ENCODE data around the gene ACOD1. TPM values are rescaled to one million over a fixed set of nuclear protein-coding genes. Genes with fewer than 3 reads are reported as not detected.

Gene ACOD1
- polyA plus RNA-seq, 1 donor (not counting 4 experiments of a cell fraction or from before 2014, with no cell fraction given), result not detected

- Histone ChIP-seq H3K4me2 (ENCODE audit: control insufficient read depth, extremely low read depth, insufficient read depth, low read depth, low read length) (no peak overlapping the region), H3K4me1 (ENCODE audit: control insufficient read depth, extremely low read depth, insufficient read depth, low read length) (no peaks in the 10 kb centered on the region), H3K27me3 (ENCODE audit: control insufficient read depth, extremely low read depth, insufficient read depth, low read length) (no peaks in the 10 kb centered on the region), H3K4me3 (ENCODE audit: control insufficient read depth in 2 of 3, extremely low read depth in 1 of 3, insufficient read depth in 2 of 3, low read depth in 1 of 3, low read length in 3 of 3) (no peak overlapping the region), H3K9me3 (ENCODE audit: control insufficient read depth, low read depth, low read length) (no peaks in the 10 kb centered on the region), H3K27ac (ENCODE audit: control insufficient read depth, insufficient read depth, low read length) (no peak overlapping the region), H2AFZ (ENCODE audit: control insufficient read depth, low read length) (no peak overlapping the region), H3K9ac (ENCODE audit: control insufficient read depth, extremely low read depth, insufficient read depth, low read length) (no peak overlapping the region), H3K36me3 (ENCODE audit: control insufficient read depth in 2 of 2, extremely low read depth in 1 of 2, insufficient read depth in 2 of 2, low read length in 2 of 2) (no peaks in the 10 kb centered on the region), H3K9me1 (ENCODE audit: control insufficient read depth, extremely low read depth, insufficient read depth, low read length) (no peaks in the 10 kb centered on the region), H3K79me2 (ENCODE audit: control insufficient read depth, insufficient read depth, low read length) (no peaks in the 10 kb centered on the region), H4K20me1 (ENCODE audit: control insufficient read depth, extremely low read depth, insufficient read depth, low read length) (no peaks in the 10 kb centered on the region)
- no peak for DNase-seq (ENCODE audit: low read depth, low spot score)
- TF ChIP-seq EZH2 (IDR thresholded peaks at IDR 0.05; ENCODE audit: low read length), result no peak
- TF ChIP-seq, protein P1, sequence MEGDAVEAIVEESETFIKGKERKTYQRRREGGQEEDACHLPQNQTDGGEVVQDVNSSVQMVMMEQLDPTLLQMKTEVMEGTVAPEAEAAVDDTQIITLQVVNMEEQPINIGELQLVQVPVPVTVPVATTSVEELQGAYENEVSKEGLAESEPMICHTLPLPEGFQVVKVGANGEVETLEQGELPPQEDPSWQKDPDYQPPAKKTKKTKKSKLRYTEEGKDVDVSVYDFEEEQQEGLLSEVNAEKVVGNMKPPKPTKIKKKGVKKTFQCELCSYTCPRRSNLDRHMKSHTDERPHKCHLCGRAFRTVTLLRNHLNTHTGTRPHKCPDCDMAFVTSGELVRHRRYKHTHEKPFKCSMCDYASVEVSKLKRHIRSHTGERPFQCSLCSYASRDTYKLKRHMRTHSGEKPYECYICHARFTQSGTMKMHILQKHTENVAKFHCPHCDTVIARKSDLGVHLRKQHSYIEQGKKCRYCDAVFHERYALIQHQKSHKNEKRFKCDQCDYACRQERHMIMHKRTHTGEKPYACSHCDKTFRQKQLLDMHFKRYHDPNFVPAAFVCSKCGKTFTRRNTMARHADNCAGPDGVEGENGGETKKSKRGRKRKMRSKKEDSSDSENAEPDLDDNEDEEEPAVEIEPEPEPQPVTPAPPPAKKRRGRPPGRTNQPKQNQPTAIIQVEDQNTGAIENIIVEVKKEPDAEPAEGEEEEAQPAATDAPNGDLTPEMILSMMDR (optimal IDR thresholded peaks at IDR 0.05 in 1 of 3, IDR thresholded peaks at IDR 0.05 in 1 of 3, conservative IDR thresholded peaks at IDR 0.05 in 1 of 3; ENCODE audit: extremely low read depth in 1 of 3, insufficient read depth in 2 of 3, low read length in 3 of 3), result no peak
- no peak for FAIRE-seq
- dilution Hi-C loops (cut with MboI; ENCODE audit: extremely low pct_ligation_motif_present, low sequenced_read_pairs), result no loop called here
These were observed 5.7 kb downstream of the ACOD1 start for GRCh38 chr13:76953968-76954367.

DNA sequence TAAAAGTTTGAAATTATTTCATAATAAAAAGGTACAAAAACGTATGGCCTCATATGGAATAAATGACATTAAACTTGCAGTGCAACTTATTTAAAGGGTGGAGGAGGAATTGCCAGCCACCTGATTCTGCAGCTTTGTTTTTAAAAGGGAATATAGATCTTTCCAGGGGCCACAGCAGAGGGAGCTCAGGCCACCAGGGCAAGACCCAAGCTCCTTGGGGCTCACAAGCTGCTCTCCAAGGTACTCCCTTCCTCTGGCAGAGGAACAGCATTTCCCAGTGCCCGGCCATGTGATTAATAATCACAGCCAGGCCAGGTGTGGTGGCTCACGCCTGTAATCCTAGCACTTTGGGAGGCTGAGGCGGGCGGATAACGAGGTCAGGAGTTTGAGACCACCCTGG, 6.2 kb downstream of the ACOD1 start:
- Histone ChIP-seq H3K79me2 (ENCODE audit: control insufficient read depth, insufficient read depth, low read length) (no peaks in the 10 kb centered on the region), H2AFZ (ENCODE audit: control insufficient read depth, low read length) (no peak overlapping the region), H3K27ac (ENCODE audit: control insufficient read depth, insufficient read depth, low read length) (no peak overlapping the region), H3K4me1 (ENCODE audit: control insufficient read depth, extremely low read depth, insufficient read depth, low read length) (no peaks in the 10 kb centered on the region), H3K27me3 (ENCODE audit: control insufficient read depth, extremely low read depth, insufficient read depth, low read length) (no peaks in the 10 kb centered on the region), H3K36me3 (ENCODE audit: control insufficient read depth in 2 of 2, extremely low read depth in 1 of 2, insufficient read depth in 2 of 2, low read length in 2 of 2) (no peaks in the 10 kb centered on the region), H3K9ac (ENCODE audit: control insufficient read depth, extremely low read depth, insufficient read depth, low read length) (no peak overlapping the region), H3K9me1 (ENCODE audit: control insufficient read depth, extremely low read depth, insufficient read depth, low read length) (no peaks in the 10 kb centered on the region), H3K4me2 (ENCODE audit: control insufficient read depth, extremely low read depth, insufficient read depth, low read depth, low read length) (no peak overlapping the region), H3K9me3 (ENCODE audit: control insufficient read depth, low read depth, low read length) (no peaks in the 10 kb centered on the region), H4K20me1 (ENCODE audit: control insufficient read depth, extremely low read depth, insufficient read depth, low read length) (no peaks in the 10 kb centered on the region), H3K4me3 (ENCODE audit: control insufficient read depth in 2 of 3, extremely low read depth in 1 of 3, insufficient read depth in 2 of 3, low read depth in 1 of 3, low read length in 3 of 3) (no peak overlapping the region)
- dilution Hi-C loops (cut with MboI; ENCODE audit: extremely low pct_ligation_motif_present, low sequenced_read_pairs), result no loop called here
- FAIRE-seq, result no peak
- DNase-seq (ENCODE audit: low read depth, low spot score), result no peak
- no peak for TF ChIP-seq EZH2 (IDR thresholded peaks at IDR 0.05; ENCODE audit: low read length)
- TF ChIP-seq, protein P1 (optimal IDR thresholded peaks at IDR 0.05 in 1 of 3, IDR thresholded peaks at IDR 0.05 in 1 of 3, conservative IDR thresholded peaks at IDR 0.05 in 1 of 3; ENCODE audit: extremely low read depth in 1 of 3, insufficient read depth in 2 of 3, low read length in 3 of 3), result no peak

Measured in keratinocyte (primary cell).